Frontal cortex (tissue), 4 donors: ENCODE measurements around the gene TMEM179. TPM values are rescaled to one million over a fixed set of nuclear protein-coding genes. Genes with fewer than 3 reads are reported as not detected.

Source experiments
- DNase-seq, 2 donors: peaks; one replicate each; pipeline ENCODE4 v3.0.0; 2012; ENCODE audit warnings: low spot score in 2 of 2
- FAIRE-seq: peaks from 2 replicates; lab custom pipeline; 2012; peaks lifted over from hg19 to GRCh38; lab: Jason Lieb, UNC
- total RNA-seq: library from RNA; depleted of rRNA; stranded (reverse); fragments of >200 nt; gene quantifications from one replicate; pipeline ENCODE4 v1.2.3, GENCODE V29; 2014
- donor health status: control.
- donor health status: control.
- donor health status: control.

The TMEM179 gene
- total RNA-seq, 1 donor from 2014 or later = 42.0 TPM

- no peak for DNase-seq
These were observed 54.8 kb downstream of the TMEM179 start for GRCh38 chr14:104549536-104550339.

GRCh38 chr14:104548802-104549535, 55.6 kb downstream of the TMEM179 start:
- FAIRE-seq (no peak), DNase-seq (peak in 1 of 2 donors; percentile 9)

More at GRCh38 chr14:104549536-104550339, 54.8 kb downstream of the TMEM179 start:
- FAIRE-seq = no peak

GRCh38 chr14:104547998-104548700, 56.4 kb downstream of the TMEM179 start:
- DNase-seq (peak in 1 of 2 donors; percentile 15), FAIRE-seq (no peak)

GRCh38 chr14:104547310-104547997, 57.1 kb downstream of the TMEM179 start:
- peak; percentile 10 to 13 for DNase-seq
- FAIRE-seq = no peak

GRCh38 chr14:104546591-104547309, 57.8 kb downstream of the TMEM179 start:
- DNase-seq = peak in 1 of 2 donors; percentile 12
- no peak for FAIRE-seq

- FAIRE-seq (no peak), DNase-seq (no peak)
These were observed 58.5 kb downstream of the TMEM179 start for GRCh38 chr14:104545942-104546501.

GRCh38 chr14:104545151-104545941, 59.2 kb downstream of the TMEM179 start:
- DNase-seq (peak; percentile 33 to 75), FAIRE-seq (no peak)

GRCh38 chr14:104544362-104544961, 60.1 kb downstream of the TMEM179 start:
- no peak for FAIRE-seq

GRCh38 chr14:104542871-104543830, 61.4 kb downstream of the TMEM179 start:
- no peak for DNase-seq
- FAIRE-seq = no peak

More at GRCh38 chr14:104544362-104544961, 60.1 kb downstream of the TMEM179 start:
- no peak for DNase-seq

- FAIRE-seq = no peak
These were observed 62.6 kb downstream of the TMEM179 start for GRCh38 chr14:104541905-104542465.

More at GRCh38 chr14:104541905-104542465, 62.6 kb downstream of the TMEM179 start:
- DNase-seq = no peak

Other genes starting within 250 kb of the TMEM179 start
- not detected for gene C14orf180, start 25.0 kb downstream of the TMEM179 start, total RNA-seq
- gene INF2, start 84.8 kb upstream of the TMEM179 start, total RNA-seq = 5.3 TPM
- gene ADSS1, start 119.5 kb upstream of the TMEM179 start, total RNA-seq = 1.6 TPM
- 20.4 TPM for gene SIVA1, start 148.4 kb upstream of the TMEM179 start, total RNA-seq
- 130 TPM for gene AKT1, start 191.0 kb upstream of the TMEM179 start, total RNA-seq
- 0.41 TPM for gene ZBTB42, start 196.3 kb upstream of the TMEM179 start, total RNA-seq